IMR-90 (cell line): Measurements from ENCODE around the gene PSME4. TPM values are rescaled to one million over a fixed set of nuclear protein-coding genes. Genes with fewer than 3 reads are reported as not detected.

Source experiments
- ATAC-seq: fragments of 200-7000 bp; cut with Tn5 transposase; 2 replicates; pipeline ENCODE4 v1.9.1; 2020; ENCODE audit warnings: low read depth, mild to moderate bottlenecking, moderate library complexity
- BruUV-seq: library from RNA; stranded (reverse); fragments of 400-500 nt; replicated peaks from 2 replicates; lab custom pipeline; 2021; lab: Mats Ljungman, UMichigan
- CTCF ChIA-PET: fragments of 300-600 bp; formaldehyde crosslinking; extraction: SDS; loops from one replicate; lab custom pipeline; 2021; ENCODE audit warnings: antibody characterized with exemption; lab: Yijun Ruan, JAX
- POLR2A ChIA-PET: fragments of 300-600 bp; sonication (Branson Sonifier 250); formaldehyde crosslinking; loops from one replicate; lab custom pipeline; 2022; ENCODE audit warnings: antibody characterized with exemption; ENCODE audit not compliant: unreplicated experiment; lab: Charles Lee
- DNase-seq: peaks from one replicate; pipeline ENCODE4 v3.0.0; 2013
- H2AFZ ChIP-seq: replicated peaks from 2 replicates; pipeline ENCODE3; 2013; ENCODE audit warnings: low read length, mild to moderate bottlenecking; ENCODE audit not compliant: poor library complexity
- H2AK5ac ChIP-seq: 2 replicates; pipeline ENCODE4 v1.6.1; 2013; ENCODE audit warnings: low read depth, low read length, inconsistent platforms
- H2AK9ac ChIP-seq: replicated peaks from 2 replicates; pipeline ENCODE3; 2013; ENCODE audit warnings: mild to moderate bottlenecking, low read depth, low read length, moderate library complexity; ENCODE audit not compliant: poor library complexity
- H2BK120ac ChIP-seq: 2 replicates; pipeline ENCODE4 v1.6.1; 2013; ENCODE audit warnings: low read depth, low read length, inconsistent platforms
- H2BK15ac ChIP-seq: 3 replicates; pipeline ENCODE4 v1.6.1; 2013; ENCODE audit warnings: low read depth, low read length, inconsistent platforms
- H2BK20ac ChIP-seq: 2 replicates; pipeline ENCODE4 v1.6.1; 2013; ENCODE audit warnings: low read depth, mild to moderate bottlenecking, inconsistent platforms, low read length, moderate library complexity
- H2BK5ac ChIP-seq: 2 replicates; pipeline ENCODE4 v1.6.1; 2013; ENCODE audit warnings: mild to moderate bottlenecking, low read depth, low read length, inconsistent platforms; ENCODE audit not compliant: poor library complexity, severe bottlenecking
- H3K14ac ChIP-seq: replicated peaks from 2 replicates; pipeline ENCODE4 v1.6.1; 2013; ENCODE audit warnings: low read depth, low read length, inconsistent platforms
- H3K18ac ChIP-seq: 2 replicates; pipeline ENCODE4 v1.6.1; 2013; ENCODE audit warnings: low read depth, low read length, control low read depth
- H3K23ac ChIP-seq: 2 replicates; pipeline ENCODE4 v1.6.1; 2013; ENCODE audit warnings: low read depth, low read length, inconsistent platforms
- H3K27ac ChIP-seq: 2 replicates; pipeline ENCODE4 v1.5.1; 2013; ENCODE audit warnings: mild to moderate bottlenecking, control low read depth, low read length; ENCODE audit not compliant: insufficient read depth
- H3K27me3 ChIP-seq: 2 replicates; pipeline ENCODE4 v1.6.1; 2013; ENCODE audit warnings: low read length; ENCODE audit not compliant: control insufficient read depth, insufficient read depth
- H3K36me3 ChIP-seq: 2 replicates; pipeline ENCODE4 v1.6.1; 2013; ENCODE audit warnings: low read length, mixed read lengths; ENCODE audit not compliant: control insufficient read depth, insufficient read depth
- H3K4ac ChIP-seq: 2 replicates; pipeline ENCODE4 v1.6.1; 2013; ENCODE audit warnings: low read depth, low read length, inconsistent platforms
- H3K4me1 ChIP-seq: 2 replicates; pipeline ENCODE4 v1.6.1; 2013; ENCODE audit warnings: low read length, mixed read lengths; ENCODE audit not compliant: control insufficient read depth, insufficient read depth
- H3K4me2 ChIP-seq: 2 replicates; pipeline ENCODE4 v1.6.1; 2013; ENCODE audit warnings: low read depth, mild to moderate bottlenecking, control low read depth, low read length, moderate library complexity
- H3K4me3 ChIP-seq: 2 replicates; pipeline ENCODE4 v1.5.1; 2013; ENCODE audit warnings: low read depth, mild to moderate bottlenecking, control low read depth, low read length, moderate library complexity; ENCODE audit not compliant: insufficient read depth
- H3K56ac ChIP-seq: 2 replicates; pipeline ENCODE4 v1.6.1; 2013; ENCODE audit warnings: low read length, inconsistent platforms; ENCODE audit not compliant: insufficient read depth; ENCODE audit errors: extremely low read depth
- H3K79me1 ChIP-seq, 2 experiments: 2 replicates each; pipeline ENCODE4 v1.6.1; 2013; ENCODE audit warnings: low read length in 2 of 2, inconsistent platforms in 1 of 2, low read depth in 1 of 2
- H3K9ac ChIP-seq: 2 replicates; pipeline ENCODE4 v1.6.1; 2013; ENCODE audit warnings: low read depth, low read length, control low read depth
- H3K9me1 ChIP-seq: 2 replicates; pipeline ENCODE4 v1.6.1; 2013; ENCODE audit warnings: low read length, inconsistent platforms; ENCODE audit not compliant: insufficient read depth
- H3K9me3 ChIP-seq: 2 replicates; pipeline ENCODE4 v1.6.1; 2013; ENCODE audit warnings: low read length; ENCODE audit not compliant: control insufficient read depth, insufficient read depth
- H4K20me1 ChIP-seq: 2 replicates; pipeline ENCODE4 v1.6.1; 2013; ENCODE audit warnings: low read length, inconsistent platforms; ENCODE audit not compliant: insufficient read depth
- H4K5ac ChIP-seq: 2 replicates; pipeline ENCODE4 v1.6.1; 2013; ENCODE audit warnings: mild to moderate bottlenecking, low read depth, low read length, control low read depth
- H4K8ac ChIP-seq, 2 experiments: 2 replicates each; pipeline ENCODE4 v1.6.1; 2013; ENCODE audit warnings: low read depth in 2 of 2, low read length in 2 of 2, control low read depth in 1 of 2, inconsistent platforms in 1 of 2
- H4K91ac ChIP-seq: 2 replicates; pipeline ENCODE4 v1.6.1; 2013; ENCODE audit warnings: low read depth, low read length, inconsistent platforms; ENCODE audit not compliant: insufficient read depth
- BHLHE40 ChIP-seq: fragments of 150-350 bp; IDR thresholded peaks from 2 replicates; pipeline ENCODE4 v1.6.1; 2016; ENCODE audit warnings: mild to moderate bottlenecking, low read depth, low read length
- CEBPB ChIP-seq: IDR thresholded peaks from 2 replicates; pipeline ENCODE4 v1.6.1; 2012; ENCODE audit warnings: low read depth, low read length, improper control_type of control experiment
- CHD1 ChIP-seq: IDR thresholded peaks from 2 replicates; pipeline ENCODE4 v1.6.1; 2012; ENCODE audit warnings: low read depth, low read length, improper control_type of control experiment
- FOS ChIP-seq: fragments of 150-350 bp; IDR thresholded peaks from 2 replicates; pipeline ENCODE4 v1.6.1; 2016; ENCODE audit warnings: low read depth, low read length
- MAFK ChIP-seq: IDR thresholded peaks from 2 replicates; pipeline ENCODE4 v1.6.1; 2012; ENCODE audit warnings: low read depth, low read length, improper control_type of control experiment
- MAZ ChIP-seq: IDR thresholded peaks from 2 replicates; pipeline ENCODE4 v1.6.1; 2012; ENCODE audit warnings: low read depth, mild to moderate bottlenecking, low read length, improper control_type of control experiment, moderate library complexity, borderline replicate concordance
- MXI1 ChIP-seq: IDR thresholded peaks from 2 replicates; pipeline ENCODE4 v1.6.1; 2012; ENCODE audit warnings: low read depth, mild to moderate bottlenecking, low read length, moderate library complexity, borderline replicate concordance
- NFE2L2 ChIP-seq: fragments of 150-350 bp; IDR thresholded peaks from 2 replicates; pipeline ENCODE4 v1.6.1; 2016; ENCODE audit warnings: low read depth, mild to moderate bottlenecking, low read length
- POLR2A ChIP-seq: IDR thresholded peaks from 2 replicates; pipeline ENCODE4 v1.6.1; 2012; ENCODE audit warnings: mild to moderate bottlenecking, low read depth, low read length
- RAD21 ChIP-seq: IDR thresholded peaks from 2 replicates; pipeline ENCODE4 v1.6.1; 2012; ENCODE audit warnings: low read length, improper control_type of control experiment
- RCOR1 ChIP-seq: IDR thresholded peaks from 2 replicates; pipeline ENCODE4 v1.6.1; 2012; ENCODE audit warnings: mild to moderate bottlenecking, low read length, improper control_type of control experiment; ENCODE audit not compliant: insufficient replicate concordance
- RFX5 ChIP-seq: IDR thresholded peaks from 2 replicates; pipeline ENCODE4 v1.8.0; 2012; ENCODE audit warnings: low read depth, mild to moderate bottlenecking, low read length, moderate library complexity
- SMC3 ChIP-seq: fragments of 150-350 bp; IDR thresholded peaks from 2 replicates; pipeline ENCODE4 v1.6.1; 2016; ENCODE audit warnings: low read depth, mild to moderate bottlenecking, antibody characterized with exemption, low read length, moderate library complexity
- WGBS, 2 experiments: methylation state at CpG; one replicate each; pipeline versions ENCODE4 v1.1.5 to v1.1.7; 2013; ENCODE audit warnings: missing lambda C conversion rate in 2 of 2; ENCODE audit not compliant: insufficient read length in 1 of 2; ENCODE audit errors: extremely low coverage in 2 of 2; 5-methylcytosine and 5-hydroxymethylcytosine counted together
- dilution Hi-C: fragments of 300-500 bp; cut with HindIII; formaldehyde crosslinking; loops from one replicate; pipeline ENCODE4 v1.14.3; 2018; ENCODE audit warnings: low sequenced_read_pairs; ENCODE audit not compliant: unreplicated experiment
- in situ Hi-C: fragments of 300-500 bp; cut with MboI; formaldehyde crosslinking; loops from 3 replicates; pipeline ENCODE4 v1.14.3; 2019; ENCODE audit warnings: low sequenced_read_pairs, inconsistent platforms, mixed read lengths
- intact Hi-C: fragments of 100-400 bp; cut with micrococcal nuclease; formaldehyde crosslinking; loops from 2 replicates; pipeline ENCODE4 v1.10.0; 2022
- polyA plus RNA-seq, 3 experiments: library from polyadenylated mRNA; depleted of rRNA; stranded (reverse); fragments of >200 nt; gene quantifications; 2 replicates each; pipeline ENCODE4 v1.2.3, GENCODE V29; 2012; ENCODE audit warnings: low replicate concordance in 1 of 3
- total RNA-seq: library from RNA; depleted of rRNA; stranded (reverse); fragments of >200 nt; gene quantifications from 2 replicates; pipeline ENCODE4 v1.2.3, GENCODE V29; 2012
- TF ChIP-seq, protein P1 (sequence below): fragments of 150-350 bp; IDR thresholded peaks from 2 replicates; pipeline ENCODE4 v1.6.1; 2017; ENCODE audit warnings: mild to moderate bottlenecking, antibody characterized with exemption, low read length, low read depth
- TF ChIP-seq, protein P2 (sequence below): conservative IDR thresholded peaks from 2 replicates; pipeline ENCODE4 v1.5.1; 2012; ENCODE audit warnings: mild to moderate bottlenecking, low read depth, low read length, improper control_type of control experiment
- TF ChIP-seq, protein P3 (sequence below): fragments of 150-350 bp; IDR thresholded peaks from 2 replicates; pipeline ENCODE4 v1.6.1; 2016; ENCODE audit warnings: low read depth, mild to moderate bottlenecking, low read length, moderate library complexity, borderline replicate concordance

Gene PSME4
- total and polyA plus RNA-seq, 2 of the 4 experiments (the other 2 are of a cell fraction): 28.2 to 61.3 TPM

DNA sequence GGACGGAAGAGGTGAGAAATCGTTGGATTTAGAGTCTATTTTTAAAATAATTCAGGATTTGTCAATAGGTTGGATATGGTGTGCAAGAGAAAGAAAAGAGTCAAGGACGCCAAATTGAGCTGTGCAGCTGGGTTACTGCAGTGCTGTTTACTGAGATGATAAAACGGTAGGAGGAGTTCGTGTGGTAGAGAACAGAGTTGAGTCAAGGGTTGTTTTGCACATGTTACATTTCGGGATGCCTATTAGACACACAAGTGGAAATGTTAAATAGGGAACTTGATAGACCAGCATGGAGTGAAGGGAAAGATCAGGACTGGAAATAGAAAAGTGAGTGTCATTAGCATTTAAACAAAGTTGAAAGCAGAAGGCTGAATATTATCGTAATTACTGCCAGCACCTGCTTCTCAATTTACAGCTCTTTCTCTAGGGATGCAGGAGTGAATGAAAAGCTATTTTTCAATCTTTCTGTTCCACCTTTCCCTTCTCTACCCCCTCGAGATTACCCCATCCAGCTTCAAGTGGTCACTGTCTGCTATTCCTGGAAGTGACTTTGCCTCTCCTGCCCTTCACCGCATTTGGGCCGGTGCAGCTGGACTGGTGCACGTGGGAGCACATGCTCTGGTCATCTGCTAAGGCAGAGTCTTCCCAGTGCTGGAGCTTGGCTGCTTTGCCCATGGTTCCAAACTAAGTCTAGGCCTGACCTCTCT is 141.4 kb downstream of the PSME4 start:
- in situ Hi-C loops (no loop called here), dilution Hi-C loops (no loop called here), intact Hi-C loops (no loop called here)
- Histone ChIP-seq H3K9me1 (no peaks in the 10 kb centered on the region), H3K23ac (no peak overlapping the region), H3K18ac (no peak overlapping the region), H2AK9ac (no peak overlapping the region), H3K4me2 (no peak overlapping the region), H3K27ac (no peak overlapping the region), H3K79me1 (no peaks in the 10 kb centered on the region), H3K9ac (no peak overlapping the region), H4K8ac (no peak overlapping the region), H3K14ac (no peak overlapping the region), H3K4ac (no peak overlapping the region), H3K4me3 (no peak overlapping the region), H2AFZ (no peak overlapping the region), H3K27me3 (no peaks in the 10 kb centered on the region), H3K9me3 (no peaks in the 10 kb centered on the region), H4K91ac (no peak overlapping the region), H4K5ac (no peak overlapping the region), H2AK5ac (no peak overlapping the region), H2BK20ac (no peak overlapping the region), H2BK120ac (no peak overlapping the region), H3K4me1 (0 out of 2 replicates have a peak, but pooled peaks cover 5% of the 10 kb centered on the region), H2BK15ac (no peak overlapping the region), H3K56ac (no peak overlapping the region), H2BK5ac (no peak overlapping the region), H4K20me1 (no peaks in the 10 kb centered on the region), H3K36me3 (no peaks in the 10 kb centered on the region)
- ChIA-PET POLR2A (no interaction called here), CTCF (no interaction called here)
- DNase-seq (no peak), ATAC-seq (no peak)
- TF ChIP-seq MXI1: no peak
- TF ChIP-seq CEBPB: no peak
- TF ChIP-seq MAZ: no peak
- TF ChIP-seq FOS: no peak
- TF ChIP-seq, protein P1, sequence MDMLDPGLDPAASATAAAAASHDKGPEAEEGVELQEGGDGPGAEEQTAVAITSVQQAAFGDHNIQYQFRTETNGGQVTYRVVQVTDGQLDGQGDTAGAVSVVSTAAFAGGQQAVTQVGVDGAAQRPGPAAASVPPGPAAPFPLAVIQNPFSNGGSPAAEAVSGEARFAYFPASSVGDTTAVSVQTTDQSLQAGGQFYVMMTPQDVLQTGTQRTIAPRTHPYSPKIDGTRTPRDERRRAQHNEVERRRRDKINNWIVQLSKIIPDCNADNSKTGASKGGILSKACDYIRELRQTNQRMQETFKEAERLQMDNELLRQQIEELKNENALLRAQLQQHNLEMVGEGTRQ: no peak
- no peak for TF ChIP-seq BHLHE40
- TF ChIP-seq RFX5: no peak
- TF ChIP-seq MAFK: no peak
- no peak for TF ChIP-seq SMC3
- TF ChIP-seq, protein P2, sequence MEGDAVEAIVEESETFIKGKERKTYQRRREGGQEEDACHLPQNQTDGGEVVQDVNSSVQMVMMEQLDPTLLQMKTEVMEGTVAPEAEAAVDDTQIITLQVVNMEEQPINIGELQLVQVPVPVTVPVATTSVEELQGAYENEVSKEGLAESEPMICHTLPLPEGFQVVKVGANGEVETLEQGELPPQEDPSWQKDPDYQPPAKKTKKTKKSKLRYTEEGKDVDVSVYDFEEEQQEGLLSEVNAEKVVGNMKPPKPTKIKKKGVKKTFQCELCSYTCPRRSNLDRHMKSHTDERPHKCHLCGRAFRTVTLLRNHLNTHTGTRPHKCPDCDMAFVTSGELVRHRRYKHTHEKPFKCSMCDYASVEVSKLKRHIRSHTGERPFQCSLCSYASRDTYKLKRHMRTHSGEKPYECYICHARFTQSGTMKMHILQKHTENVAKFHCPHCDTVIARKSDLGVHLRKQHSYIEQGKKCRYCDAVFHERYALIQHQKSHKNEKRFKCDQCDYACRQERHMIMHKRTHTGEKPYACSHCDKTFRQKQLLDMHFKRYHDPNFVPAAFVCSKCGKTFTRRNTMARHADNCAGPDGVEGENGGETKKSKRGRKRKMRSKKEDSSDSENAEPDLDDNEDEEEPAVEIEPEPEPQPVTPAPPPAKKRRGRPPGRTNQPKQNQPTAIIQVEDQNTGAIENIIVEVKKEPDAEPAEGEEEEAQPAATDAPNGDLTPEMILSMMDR: no peak
- no peak for TF ChIP-seq POLR2A
- no peak for TF ChIP-seq NFE2L2
- no peak for TF ChIP-seq RAD21
- TF ChIP-seq, protein P3, sequence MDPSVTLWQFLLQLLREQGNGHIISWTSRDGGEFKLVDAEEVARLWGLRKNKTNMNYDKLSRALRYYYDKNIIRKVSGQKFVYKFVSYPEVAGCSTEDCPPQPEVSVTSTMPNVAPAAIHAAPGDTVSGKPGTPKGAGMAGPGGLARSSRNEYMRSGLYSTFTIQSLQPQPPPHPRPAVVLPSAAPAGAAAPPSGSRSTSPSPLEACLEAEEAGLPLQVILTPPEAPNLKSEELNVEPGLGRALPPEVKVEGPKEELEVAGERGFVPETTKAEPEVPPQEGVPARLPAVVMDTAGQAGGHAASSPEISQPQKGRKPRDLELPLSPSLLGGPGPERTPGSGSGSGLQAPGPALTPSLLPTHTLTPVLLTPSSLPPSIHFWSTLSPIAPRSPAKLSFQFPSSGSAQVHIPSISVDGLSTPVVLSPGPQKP: no peak
- TF ChIP-seq RCOR1: no peak
- TF ChIP-seq CHD1: no peak
- WGBS, 2 experiments: 70 to 100% methylated on average over 2 to 8 of the region's 11 CpGs
- no TSS peak for BruUV-seq
